Smooth muscle cell (in vitro differentiated cells): ENCODE data around the gene RPS6KA2. TPM values are rescaled to one million over a fixed set of nuclear protein-coding genes. Genes with fewer than 3 reads are reported as not detected.

Experiments
- DNase-seq: peaks from one replicate; lab custom pipeline; 2025; ENCODE audit not compliant: unreplicated experiment; lab: John Stamatoyannopoulos, UW
- H2AFZ ChIP-seq: fragments of 200-600 bp; sonication (generic); 2 replicates; pipeline ENCODE4 v1.6.0; 2016; ENCODE audit warnings: antibody characterized with exemption, low read depth, mild to moderate bottlenecking
- H3F3A ChIP-seq: fragments of 200-600 bp; sonication (generic); 2 replicates; pipeline ENCODE4 v1.6.0; 2017; ENCODE audit warnings: antibody characterized with exemption, low read depth
- H3K27ac ChIP-seq: fragments of 200-600 bp; sonication (generic); 2 replicates; pipeline ENCODE4 v1.5.1; 2016; ENCODE audit warnings: low read depth, mild to moderate bottlenecking
- H3K27me3 ChIP-seq: fragments of 200-600 bp; sonication (generic); 2 replicates; pipeline ENCODE4 v1.6.1; 2016; ENCODE audit warnings: low read depth, mild to moderate bottlenecking
- H3K36me3 ChIP-seq: fragments of 200-600 bp; sonication (generic); 2 replicates; pipeline ENCODE4 v1.5.1; 2016; ENCODE audit warnings: low read depth
- H3K4me1 ChIP-seq: fragments of 200-600 bp; sonication (generic); 2 replicates; pipeline ENCODE4 v1.5.1; 2016; ENCODE audit warnings: low read depth
- H3K4me2 ChIP-seq: fragments of 200-600 bp; sonication (generic); 2 replicates; pipeline ENCODE4 v1.6.0; 2016; ENCODE audit warnings: mild to moderate bottlenecking
- H3K4me3 ChIP-seq: fragments of 200-600 bp; sonication (generic); 2 replicates; pipeline ENCODE4 v1.5.1; 2016; ENCODE audit warnings: mild to moderate bottlenecking
- H3K79me2 ChIP-seq: fragments of 200-600 bp; sonication (generic); 2 replicates; pipeline ENCODE4 v1.6.0; 2016; ENCODE audit warnings: low read depth, mild to moderate bottlenecking
- H3K9ac ChIP-seq: fragments of 200-600 bp; sonication (generic); 2 replicates; pipeline ENCODE4 v1.6.0; 2016; ENCODE audit warnings: low read depth
- H3K9me3 ChIP-seq: fragments of 200-600 bp; sonication (generic); replicated peaks from 2 replicates; pipeline ENCODE4 v1.5.1; 2016; ENCODE audit warnings: low read depth
- H4K20me1 ChIP-seq: fragments of 200-600 bp; sonication (generic); 2 replicates; pipeline ENCODE4 v1.6.0; 2016; ENCODE audit warnings: low read depth
- WGBS: methylation state at CpG from one replicate; pipeline ENCODE4 v1.1.7; 2016; ENCODE audit warnings: low lambda C conversion rate; 5-methylcytosine and 5-hydroxymethylcytosine counted together
- polyA plus RNA-seq: library from polyadenylated mRNA; unstranded; fragments of >200 nt; fragmentation: Nextera tagmentation; extraction: Ambion mirVana; gene quantifications from 2 replicates; pipeline ENCODE4 v1.2.1, GENCODE V29; 2016
- total RNA-seq: library from RNA; depleted of rRNA; stranded (reverse); fragments of >200 nt; gene quantifications from 2 replicates; pipeline ENCODE4 v1.2.3, GENCODE V29; 2014
- TF ChIP-seq, protein P1 (sequence below): fragments of 200-600 bp; sonication (generic); IDR thresholded peaks from 2 replicates; pipeline ENCODE4 v1.5.1; 2017; ENCODE audit warnings: borderline replicate concordance, mild to moderate bottlenecking, antibody characterized with exemption; ENCODE audit not compliant: insufficient read depth, poor library complexity, severe bottlenecking

Gene RPS6KA2
- total and polyA plus RNA-seq, 2 experiments from 2014 or later: 7.8 to 10.4 TPM

DNA sequence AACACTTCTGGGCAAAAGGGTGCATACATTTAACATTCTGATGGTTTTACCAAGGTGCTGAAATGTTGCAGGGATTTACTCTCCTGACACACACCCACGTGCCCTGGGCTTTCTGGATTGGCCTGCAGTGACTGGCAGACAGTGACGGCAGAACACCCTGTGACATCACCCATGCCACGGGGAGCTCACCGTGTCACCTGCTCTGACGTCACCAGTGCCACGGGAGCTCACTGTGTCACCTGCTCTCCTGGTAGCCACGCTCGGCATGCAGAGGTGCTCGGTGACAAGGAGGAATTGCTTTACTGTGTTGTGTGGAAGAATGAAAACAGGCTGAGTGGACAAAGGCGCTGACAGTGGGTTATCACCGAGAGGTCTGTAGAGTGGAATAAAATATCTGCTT, 139.9 kb downstream of the RPS6KA2 start:
- TF ChIP-seq, protein P1, sequence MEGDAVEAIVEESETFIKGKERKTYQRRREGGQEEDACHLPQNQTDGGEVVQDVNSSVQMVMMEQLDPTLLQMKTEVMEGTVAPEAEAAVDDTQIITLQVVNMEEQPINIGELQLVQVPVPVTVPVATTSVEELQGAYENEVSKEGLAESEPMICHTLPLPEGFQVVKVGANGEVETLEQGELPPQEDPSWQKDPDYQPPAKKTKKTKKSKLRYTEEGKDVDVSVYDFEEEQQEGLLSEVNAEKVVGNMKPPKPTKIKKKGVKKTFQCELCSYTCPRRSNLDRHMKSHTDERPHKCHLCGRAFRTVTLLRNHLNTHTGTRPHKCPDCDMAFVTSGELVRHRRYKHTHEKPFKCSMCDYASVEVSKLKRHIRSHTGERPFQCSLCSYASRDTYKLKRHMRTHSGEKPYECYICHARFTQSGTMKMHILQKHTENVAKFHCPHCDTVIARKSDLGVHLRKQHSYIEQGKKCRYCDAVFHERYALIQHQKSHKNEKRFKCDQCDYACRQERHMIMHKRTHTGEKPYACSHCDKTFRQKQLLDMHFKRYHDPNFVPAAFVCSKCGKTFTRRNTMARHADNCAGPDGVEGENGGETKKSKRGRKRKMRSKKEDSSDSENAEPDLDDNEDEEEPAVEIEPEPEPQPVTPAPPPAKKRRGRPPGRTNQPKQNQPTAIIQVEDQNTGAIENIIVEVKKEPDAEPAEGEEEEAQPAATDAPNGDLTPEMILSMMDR: no peak
- Histone ChIP-seq H4K20me1 (no peaks in the 10 kb centered on the region), H3K9me3 (no peaks in the 10 kb centered on the region), H3K4me3 (no peak overlapping the region), H3K4me1 (no peaks in the 10 kb centered on the region), H3K36me3 (no peaks in the 10 kb centered on the region), H3K4me2 (no peak overlapping the region), H3F3A (no peaks in the 10 kb centered on the region), H3K79me2 (no peaks in the 10 kb centered on the region), H3K9ac (no peak overlapping the region), H2AFZ (no peak overlapping the region), H3K27ac (no peak overlapping the region), H3K27me3 (no peaks in the 10 kb centered on the region)
- no peak for DNase-seq
- 96% methylated on average over 11 of the region's 11 CpGs for WGBS

DNA sequence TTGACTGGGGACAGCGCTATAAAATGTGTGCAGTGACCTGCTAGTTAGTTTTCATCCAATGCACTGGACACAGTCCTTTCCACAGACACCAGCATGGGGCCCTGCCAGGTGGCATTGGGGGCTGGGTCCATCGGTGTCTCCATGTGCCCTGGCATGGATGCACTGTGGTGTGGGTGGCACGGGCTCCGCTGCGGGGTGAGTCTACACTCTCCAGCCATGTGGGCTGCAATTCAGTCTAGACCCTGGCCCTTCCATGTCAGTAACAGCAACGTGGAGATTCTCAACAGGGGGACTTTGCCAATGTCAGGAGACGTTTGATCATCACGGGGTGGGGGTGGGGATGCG, 140.5 kb downstream of the RPS6KA2 start:
- DNase-seq: no peak
- no peaks in the 10 kb centered on the region for H3K79me2 ChIP-seq
- H3K4me1 ChIP-seq: no peaks in the 10 kb centered on the region
- no peaks in the 10 kb centered on the region for H3K36me3 ChIP-seq
- no peak overlapping the region for H3K27ac ChIP-seq
- no peaks in the 10 kb centered on the region for H3K27me3 ChIP-seq
- TF ChIP-seq, protein P1: no peak
- WGBS: over 99% methylated on average over 9 of the region's 9 CpGs
- H3K4me3 ChIP-seq: no peak overlapping the region
- H3K9ac ChIP-seq: no peak overlapping the region
- no peaks in the 10 kb centered on the region for H3F3A ChIP-seq
- H3K4me2 ChIP-seq: no peak overlapping the region
- H2AFZ ChIP-seq: no peak overlapping the region
- no peaks in the 10 kb centered on the region for H3K9me3 ChIP-seq
- H4K20me1 ChIP-seq: no peaks in the 10 kb centered on the region

DNA sequence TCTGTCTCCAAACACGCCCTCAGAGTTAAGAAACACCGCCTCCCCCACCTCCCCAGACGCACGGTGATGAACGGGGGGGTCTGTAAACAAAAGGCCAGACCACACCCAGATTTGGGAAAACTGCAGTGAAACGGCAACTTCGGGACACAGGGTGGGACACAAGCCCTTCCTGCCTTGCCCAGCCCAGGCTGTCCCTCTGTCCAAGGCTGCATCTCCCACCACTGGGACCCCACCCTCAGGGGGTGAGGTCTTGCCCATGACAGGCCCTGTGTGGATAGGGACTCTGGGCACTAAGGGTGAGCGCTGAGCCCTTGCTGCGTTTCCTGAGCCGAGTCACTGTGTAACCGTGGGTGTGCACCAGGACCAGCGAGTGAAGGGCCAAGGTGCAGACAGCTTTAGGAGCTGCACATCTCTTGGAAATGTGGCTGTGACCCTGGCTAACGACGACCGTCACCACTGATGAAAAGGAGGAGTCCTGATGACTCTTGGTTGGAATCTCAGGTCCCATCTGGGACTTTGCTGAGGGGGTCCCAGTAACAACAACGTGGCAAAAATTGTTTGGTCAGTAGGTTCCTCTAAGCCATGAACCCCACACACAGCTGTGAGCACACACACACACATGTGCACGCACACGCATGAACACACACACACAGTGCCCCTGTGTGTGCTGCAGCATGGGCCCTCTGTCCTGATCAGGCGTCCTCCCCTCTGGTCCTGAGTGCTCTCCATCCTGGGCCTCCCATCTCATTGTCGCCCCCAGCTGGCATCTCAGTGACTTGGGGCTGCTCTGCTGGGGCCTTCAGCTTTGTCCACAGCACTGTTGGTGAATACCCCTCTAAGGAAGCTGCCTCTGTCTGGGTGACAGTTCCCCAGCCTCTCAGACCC, 141.2 kb downstream of the RPS6KA2 start:
- no peak for DNase-seq
- no peaks in the 10 kb centered on the region for H3K9me3 ChIP-seq
- H3K4me3 ChIP-seq: no peak overlapping the region
- 93% methylated on average over 20 of the region's 20 CpGs for WGBS
- H3K4me2 ChIP-seq: no peak overlapping the region
- no peaks in the 10 kb centered on the region for H4K20me1 ChIP-seq
- H3K9ac ChIP-seq: no peak overlapping the region
- H3K79me2 ChIP-seq: no peaks in the 10 kb centered on the region
- H3K27me3 ChIP-seq: no peaks in the 10 kb centered on the region
- H3K36me3 ChIP-seq: no peaks in the 10 kb centered on the region
- H3F3A ChIP-seq: no peaks in the 10 kb centered on the region
- H3K27ac ChIP-seq: no peak overlapping the region
- H2AFZ ChIP-seq: no peak overlapping the region
- H3K4me1 ChIP-seq: no peaks in the 10 kb centered on the region
- TF ChIP-seq, protein P1: no peak

DNA sequence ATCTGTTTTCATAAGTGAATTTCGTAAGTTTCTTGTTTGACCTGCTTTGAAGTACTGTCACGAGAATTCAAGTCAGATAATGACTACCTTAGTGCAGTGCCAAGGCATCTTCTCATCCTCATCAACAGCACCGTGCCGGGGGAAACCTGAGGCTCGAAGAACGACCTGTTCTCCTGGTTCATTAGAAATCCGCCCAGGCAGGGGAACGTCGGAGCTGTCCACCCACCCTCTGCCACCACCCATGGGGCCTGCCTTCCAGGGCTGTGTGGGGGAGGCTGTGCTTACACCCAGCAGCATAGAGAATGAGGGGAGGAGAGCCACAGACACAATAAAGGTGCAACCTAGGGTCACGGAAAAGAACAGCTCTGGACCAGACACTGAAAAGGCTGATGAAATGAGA, 142.2 kb downstream of the RPS6KA2 start:
- no peak for DNase-seq
- Histone ChIP-seq H3K9ac (no peak overlapping the region), H2AFZ (no peak overlapping the region), H3K4me3 (no peak overlapping the region), H3K9me3 (no peaks in the 10 kb centered on the region), H3K79me2 (no peaks in the 10 kb centered on the region), H3K27ac (no peak overlapping the region), H3K4me2 (no peak overlapping the region), H3F3A (no peaks in the 10 kb centered on the region), H3K4me1 (no peaks in the 10 kb centered on the region), H4K20me1 (no peaks in the 10 kb centered on the region), H3K36me3 (no peaks in the 10 kb centered on the region), H3K27me3 (no peaks in the 10 kb centered on the region)
- 91% methylated on average over 10 of the region's 10 CpGs for WGBS
- TF ChIP-seq, protein P1: no peak
